DND-41 (cell line): ENCODE data around the gene ANO1.

Source experiments
- ATAC-seq: fragments of 200-7000 bp; cut with Tn5 transposase; 3 replicates; pipeline ENCODE4 v1.9.1; 2021; ENCODE audit warnings: low read depth; ENCODE audit not compliant: insufficient read depth
- DNase-seq: peaks from one replicate; pipeline ENCODE4 v3.0.0-alpha.2; 2020
- H2AFZ ChIP-seq: 2 replicates; pipeline ENCODE4 v1.6.0; 2012; ENCODE audit warnings: low read depth, low read length
- H3K27ac ChIP-seq: 2 replicates; pipeline ENCODE4 v1.5.1; 2012; ENCODE audit warnings: low read length, inconsistent platforms
- H3K27me3 ChIP-seq: fragments of 200-600 bp; sonication (generic); 2 replicates; pipeline ENCODE4 v1.6.0; 2012; ENCODE audit warnings: low read length, mild to moderate bottlenecking, inconsistent platforms; ENCODE audit not compliant: insufficient read depth, poor library complexity
- H3K36me3 ChIP-seq: 2 replicates; pipeline ENCODE4 v1.5.1; 2012; ENCODE audit warnings: low read length, inconsistent platforms; ENCODE audit not compliant: insufficient read depth
- H3K4me1 ChIP-seq: 2 replicates; pipeline ENCODE4 v1.5.1; 2012; ENCODE audit warnings: mild to moderate bottlenecking, low read length; ENCODE audit not compliant: insufficient read depth
- H3K4me2 ChIP-seq: 2 replicates; pipeline ENCODE4 v1.6.0; 2012; ENCODE audit warnings: mild to moderate bottlenecking, moderate library complexity, low read length, inconsistent platforms; ENCODE audit not compliant: insufficient read depth
- H3K4me3 ChIP-seq, 2 experiments: fragments of 200-600 bp in 1 of 2; shearing (Covaris generic) in 1 of 2; 2 replicates each; pipeline ENCODE4 v1.5.1; 2012 to 2016; ENCODE audit warnings: inconsistent platforms in 2 of 2, low read length in 2 of 2, mild to moderate bottlenecking in 2 of 2, low read depth in 1 of 2, moderate library complexity in 1 of 2
- H3K79me2 ChIP-seq: 2 replicates; pipeline ENCODE4 v1.6.0; 2012; ENCODE audit warnings: low read length, inconsistent platforms; ENCODE audit not compliant: insufficient read depth
- H3K9ac ChIP-seq: 2 replicates; pipeline ENCODE4 v1.6.0; 2012; ENCODE audit warnings: low read depth, mild to moderate bottlenecking, inconsistent platforms, low read length, moderate library complexity
- H3K9me3 ChIP-seq: 2 replicates; pipeline ENCODE4 v1.5.1; 2012; ENCODE audit warnings: low read length, moderate library complexity, mild to moderate bottlenecking, inconsistent platforms; ENCODE audit not compliant: insufficient read depth, severe bottlenecking
- H4K20me1 ChIP-seq: 2 replicates; pipeline ENCODE4 v1.6.0; 2012; ENCODE audit warnings: low read length; ENCODE audit not compliant: insufficient read depth
- CTCF ChIP-seq: IDR thresholded peaks from 2 replicates; pipeline ENCODE4 v1.5.1; 2012; ENCODE audit warnings: borderline replicate concordance, low read length, moderate library complexity, mild to moderate bottlenecking; ENCODE audit not compliant: poor library complexity, severe bottlenecking; ENCODE audit errors: extremely low read depth
- EZH2 ChIP-seq: IDR thresholded peaks from 3 replicates; pipeline ENCODE4 v1.6.1; 2012; ENCODE audit warnings: borderline replicate concordance, low read depth, mild to moderate bottlenecking, moderate library complexity, low read length, inconsistent platforms; ENCODE audit not compliant: severe bottlenecking

ANO1 gene

GRCh38 chr11:70105755-70106571 lies 27.8 kb downstream of the ANO1 start:
- H3K79me2 ChIP-seq, result no peaks in the 10 kb centered on the region
- ATAC-seq, result no peak
- DNase-seq, result no peak
- no peak overlapping the region for H3K4me3 ChIP-seq
- no peaks in the 10 kb centered on the region for H3K9me3 ChIP-seq
- no peak overlapping the region for H2AFZ ChIP-seq
- no peak overlapping the region for H3K9ac ChIP-seq
- no peaks in the 10 kb centered on the region; the same call in 1 of the 2 replicates for H4K20me1 ChIP-seq
- TF ChIP-seq CTCF (no peak), EZH2 (no peak)
- H3K4me2 ChIP-seq, result no peak overlapping the region
- H3K36me3 ChIP-seq, result no peaks in the 10 kb centered on the region
- no peaks in the 10 kb centered on the region for H3K4me1 ChIP-seq
- no peaks in the 10 kb centered on the region for H3K27me3 ChIP-seq
- H3K27ac ChIP-seq, result no peak overlapping the region

GRCh38 chr11:70106757-70107156 lies 28.6 kb downstream of the ANO1 start:
- H4K20me1 ChIP-seq, result no peaks in the 10 kb centered on the region; the same call in 1 of the 2 replicates
- ATAC-seq (no peak), DNase-seq (no peak)
- H3K36me3 ChIP-seq, result no peaks in the 10 kb centered on the region
- H3K4me3 ChIP-seq, result no peak overlapping the region
- peaks cover 3% of the 10 kb centered on the region; the same call in 1 of the 2 replicates for H3K4me1 ChIP-seq
- H3K79me2 ChIP-seq, result no peaks in the 10 kb centered on the region
- no peak overlapping the region for H3K4me2 ChIP-seq
- H2AFZ ChIP-seq, result no peak overlapping the region
- TF ChIP-seq EZH2 (no peak), CTCF (no peak)
- no peak overlapping the region for H3K9ac ChIP-seq
- H3K27me3 ChIP-seq, result no peaks in the 10 kb centered on the region
- no peaks in the 10 kb centered on the region for H3K9me3 ChIP-seq
- no peak overlapping the region for H3K27ac ChIP-seq

GRCh38 chr11:70107191-70107590 lies 29.1 kb downstream of the ANO1 start:
- H3K27ac ChIP-seq, result no peak overlapping the region
- DNase-seq (no peak), ATAC-seq (no peak)
- H3K9ac ChIP-seq, result no peak overlapping the region
- no peak overlapping the region for H3K4me3 ChIP-seq
- H3K9me3 ChIP-seq, result no peaks in the 10 kb centered on the region
- H3K79me2 ChIP-seq, result no peaks in the 10 kb centered on the region
- H3K4me1 ChIP-seq, result peaks cover 5% of the 10 kb centered on the region; the same call in 1 of the 2 replicates
- no peak overlapping the region for H2AFZ ChIP-seq
- TF ChIP-seq CTCF (no peak), EZH2 (no peak)
- no peaks in the 10 kb centered on the region for H3K27me3 ChIP-seq
- no peaks in the 10 kb centered on the region; the same call in 1 of the 2 replicates for H4K20me1 ChIP-seq
- H3K36me3 ChIP-seq, result no peaks in the 10 kb centered on the region
- H3K4me2 ChIP-seq, result no peak overlapping the region
